Measurements from ENCODE around the gene TUBE1. TPM values are rescaled to one million over a fixed set of nuclear protein-coding genes. Genes with fewer than 3 reads are reported as not detected.

TUBE1 gene
- total RNA-seq, 1 donor from 2014 or later, result 31.8 TPM

DNA sequence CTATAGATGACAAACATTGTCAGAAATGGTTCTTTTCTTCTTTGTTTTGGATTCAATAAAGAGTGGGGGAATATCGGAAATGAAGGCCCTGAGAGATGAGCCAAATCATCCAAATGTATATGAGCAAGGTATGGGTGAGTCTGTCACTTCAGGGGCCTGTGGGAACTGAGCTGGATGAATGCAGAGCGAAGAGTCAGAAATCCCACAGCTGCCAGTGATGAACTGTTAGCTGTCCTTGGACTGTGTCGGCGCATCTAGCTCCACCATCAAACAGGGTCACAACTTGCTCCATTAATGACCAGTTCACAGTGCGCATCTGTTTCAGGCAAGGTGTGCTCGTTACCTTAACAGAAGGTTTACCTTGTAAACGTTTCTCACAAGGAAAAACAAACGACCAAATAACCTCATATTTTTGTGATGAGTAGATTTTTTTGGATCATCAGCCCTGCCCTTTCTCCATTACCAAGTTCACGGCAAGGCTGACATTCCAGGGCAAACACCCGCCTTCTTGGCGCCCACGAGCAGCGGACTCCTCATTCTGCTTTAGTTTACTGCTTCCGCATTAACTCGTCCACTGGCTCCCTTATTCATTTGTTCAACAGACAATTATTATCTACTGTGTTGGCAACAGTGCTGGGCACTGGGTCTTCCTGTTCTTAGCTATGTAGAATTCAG is 48.4 kb downstream of the TUBE1 start:
- intact Hi-C loops (cut with micrococcal nuclease), result no loop called here
- no peak for ATAC-seq
- no peak for DNase-seq

DNA sequence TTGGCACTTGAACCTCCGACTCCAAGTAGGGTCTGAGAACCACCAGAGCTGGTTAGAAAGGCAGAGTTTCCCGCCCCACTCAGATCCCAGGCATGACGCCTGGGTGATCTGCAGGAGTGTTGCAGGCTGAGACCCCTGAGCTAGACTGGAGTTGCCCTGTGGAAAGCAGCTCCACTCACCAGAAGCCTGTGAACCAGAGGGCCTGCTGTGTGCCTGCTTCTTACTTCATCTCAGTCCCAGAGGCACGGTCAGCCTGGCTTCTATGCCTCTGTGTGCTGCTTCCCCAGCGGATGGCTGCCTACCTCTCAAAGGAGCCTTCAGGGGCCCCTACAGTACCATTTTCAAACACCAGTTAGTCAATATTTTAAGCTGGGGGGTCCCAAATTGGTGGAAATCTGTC is 49.0 kb downstream of the TUBE1 start:
- intact Hi-C loops (cut with micrococcal nuclease), result no loop called here
- DNase-seq (no peak), ATAC-seq (no peak)

DNA sequence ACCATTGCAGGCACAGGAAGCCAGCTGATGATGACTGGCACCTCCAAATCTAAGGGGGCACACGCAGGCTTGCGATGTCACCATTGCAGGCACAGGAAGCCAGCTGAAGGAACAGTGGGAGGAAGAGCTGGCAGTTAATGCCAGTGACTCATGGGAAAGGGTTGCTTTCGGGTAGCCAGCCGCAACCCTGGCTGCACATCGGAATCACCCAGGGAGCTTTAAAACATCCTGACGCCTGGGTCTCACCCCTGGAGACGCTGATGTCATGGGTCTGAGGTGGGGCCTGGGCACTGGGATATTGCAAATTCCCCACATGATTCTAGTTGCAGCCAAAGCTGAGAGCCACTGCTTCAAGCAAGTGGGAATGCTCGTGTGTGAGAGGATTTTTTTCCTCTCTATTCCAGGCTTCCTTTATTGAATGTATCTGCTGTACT is 49.5 kb downstream of the TUBE1 start:
- peak; percentile 85 for ATAC-seq
- DNase-seq, result peak; percentile 70
- intact Hi-C loops (cut with micrococcal nuclease), result no loop called here

DNA sequence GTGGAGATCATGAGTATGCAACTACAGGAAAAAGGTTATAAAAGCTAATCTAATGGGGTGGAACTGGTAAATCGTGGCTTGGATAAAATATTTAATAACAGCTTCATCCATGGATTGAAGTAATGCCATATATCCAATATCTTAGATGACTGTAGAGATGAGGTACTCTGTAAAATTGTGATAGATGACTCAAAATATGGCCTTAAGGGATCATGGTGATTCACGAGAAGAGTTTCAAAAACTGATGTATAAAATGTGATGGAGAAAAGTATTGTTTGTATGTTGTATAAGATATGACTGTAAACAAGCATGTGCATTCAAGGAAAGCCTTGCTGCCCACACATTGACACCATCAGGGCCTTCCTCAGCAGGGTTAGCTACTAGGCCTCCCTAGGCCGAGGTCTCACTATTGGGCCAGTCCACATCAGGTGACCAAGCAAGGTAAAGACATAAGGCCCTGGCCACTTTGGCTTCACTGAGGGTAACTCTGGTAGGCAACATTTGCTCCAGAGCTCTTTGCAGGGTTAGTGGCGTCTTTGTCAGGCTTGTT is 51.1 kb downstream of the TUBE1 start:
- intact Hi-C loops (cut with micrococcal nuclease), result no loop called here

DNA sequence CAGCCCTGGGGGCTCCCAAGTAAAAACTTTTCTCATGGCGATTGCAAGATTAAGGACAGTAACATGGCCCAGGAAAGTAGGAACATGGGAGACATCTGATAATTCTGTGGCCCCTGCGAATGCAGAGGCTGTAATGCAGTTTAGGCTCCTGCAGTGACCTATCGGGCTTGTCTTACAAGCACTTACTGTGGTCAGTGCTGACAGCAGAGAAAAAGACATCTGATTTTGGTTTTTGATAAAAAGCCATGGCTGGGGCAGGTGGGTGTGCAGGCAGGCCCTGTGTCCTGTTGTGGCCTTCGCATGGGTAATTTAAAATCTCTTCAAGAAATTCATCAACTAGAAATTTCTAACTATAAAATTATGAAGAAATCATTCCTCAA is 52.7 kb downstream of the TUBE1 start:
- intact Hi-C loops (cut with micrococcal nuclease), result no loop called here
- ATAC-seq (no peak), DNase-seq (no peak)

More for the DNA sequence above, 51.1 kb downstream of the TUBE1 start:
- ATAC-seq (no peak), DNase-seq (no peak)

- DNase-seq (no peak), ATAC-seq (no peak)
- intact Hi-C loops (cut with micrococcal nuclease), result no loop called here
These were observed 53.3 kb downstream of the TUBE1 start for GRCh38 chr6:112033791-112034615.

GRCh38 chr6:112032728-112033127 is 54.6 kb downstream of the TUBE1 start:
- DNase-seq (no peak), ATAC-seq (no peak)
- intact Hi-C loops (cut with micrococcal nuclease), result no loop called here

- DNase-seq (no peak), ATAC-seq (no peak)
- intact Hi-C loops (cut with micrococcal nuclease), result no loop called here
These were observed 55.3 kb downstream of the TUBE1 start for GRCh38 chr6:112031960-112032359.

GRCh38 chr6:112030961-112031660 is 56.2 kb downstream of the TUBE1 start:
- ATAC-seq (peak; percentile 50), DNase-seq (no peak)
- intact Hi-C loops (cut with micrococcal nuclease), result no loop called here

DNA sequence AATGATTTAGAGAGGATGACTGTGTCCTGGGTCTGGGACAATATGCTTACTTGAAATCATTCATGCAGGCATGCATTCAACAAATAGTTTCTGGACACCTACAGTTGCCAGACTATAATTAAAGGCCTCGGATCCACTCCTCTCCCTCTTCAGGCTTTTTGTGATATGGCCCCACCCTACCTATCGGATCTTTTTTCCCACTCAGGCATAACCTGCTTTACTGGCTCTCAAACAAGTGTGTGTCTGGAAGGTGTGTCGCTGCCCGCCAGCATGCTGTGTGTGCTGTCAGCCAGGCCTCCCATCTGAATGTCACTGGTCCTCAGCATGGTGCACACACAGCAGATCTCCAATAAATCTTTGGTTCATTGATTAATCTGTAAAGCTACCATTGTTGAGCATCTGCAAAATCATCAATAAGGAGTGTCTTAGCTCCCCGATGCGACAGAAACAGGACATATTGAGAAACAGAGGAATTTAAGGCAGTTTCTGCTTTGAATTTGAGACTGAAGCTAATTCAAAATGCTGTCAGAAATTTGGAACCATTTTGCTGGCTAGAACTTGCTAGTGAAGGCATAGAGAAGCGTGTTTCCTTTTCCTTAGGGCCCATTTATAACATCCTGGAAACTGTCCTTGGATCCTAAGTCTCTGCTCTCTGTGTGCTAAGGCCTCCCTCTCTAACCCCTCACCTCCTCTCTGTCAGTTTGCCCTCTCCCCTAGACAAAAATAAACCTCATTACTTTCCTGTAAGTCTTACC is 56.9 kb downstream of the TUBE1 start:
- ATAC-seq (no peak), DNase-seq (no peak)
- intact Hi-C loops (cut with micrococcal nuclease), result no loop called here

- ATAC-seq, result peak; percentile 51
These were observed 58.0 kb downstream of the TUBE1 start for GRCh38 chr6:112029045-112029822.

GRCh38 chr6:112027942-112028674 is 59.2 kb downstream of the TUBE1 start:
- DNase-seq (no peak), ATAC-seq (no peak)
- intact Hi-C loops (cut with micrococcal nuclease), result no loop called here

More at GRCh38 chr6:112029045-112029822, 58.0 kb downstream of the TUBE1 start:
- peak; percentile 75 for DNase-seq
- intact Hi-C loops (cut with micrococcal nuclease), result no loop called here

GRCh38 chr6:112026933-112027332 is 60.3 kb downstream of the TUBE1 start:
- intact Hi-C loops (cut with micrococcal nuclease), result no loop called here
- DNase-seq (no peak), ATAC-seq (no peak)

- DNase-seq, result no peak
- intact Hi-C loops (cut with micrococcal nuclease), result no loop called here
- ATAC-seq, result no peak
These were observed 62.8 kb downstream of the TUBE1 start for GRCh38 chr6:112024464-112024863.

- DNase-seq (no peak), ATAC-seq (no peak)
- intact Hi-C loops (cut with micrococcal nuclease), result no loop called here
These were observed 64.5 kb downstream of the TUBE1 start for GRCh38 chr6:112022749-112023148.

DNA sequence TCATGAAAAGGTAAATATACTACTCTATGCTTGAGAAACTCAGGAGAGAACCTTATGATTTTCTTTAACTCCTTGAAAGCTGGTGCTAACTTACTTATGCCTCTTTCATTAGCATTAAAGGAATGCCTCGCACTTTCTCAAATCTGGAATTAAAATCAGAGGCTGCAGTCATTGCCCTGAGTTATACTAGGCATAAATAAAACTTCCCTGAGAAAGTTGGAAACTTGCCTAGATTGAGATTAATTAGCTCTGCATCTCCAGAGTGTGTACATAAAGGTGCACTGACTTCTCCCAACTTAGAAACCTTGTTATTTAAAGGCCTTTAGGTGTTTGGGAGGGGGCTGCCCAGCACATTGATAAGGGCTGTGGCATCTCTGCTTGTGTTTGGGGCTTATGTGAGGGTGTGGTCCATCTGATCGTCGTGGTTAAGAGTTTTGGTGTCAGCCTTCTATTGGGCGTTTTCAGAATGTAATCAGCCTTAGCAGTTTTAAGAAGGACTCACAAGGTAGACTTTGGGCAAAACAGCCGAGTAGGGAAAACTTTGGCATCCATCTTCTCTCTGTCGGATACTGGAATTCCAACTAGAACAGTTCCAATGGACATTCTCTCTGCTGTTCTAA is 65.5 kb downstream of the TUBE1 start:
- DNase-seq (no peak), ATAC-seq (no peak)

More for the DNA sequence above, 65.5 kb downstream of the TUBE1 start:
- intact Hi-C loops (cut with micrococcal nuclease), result no loop called here
